ENCODE data around the gene MEGF8. TPM values are rescaled to one million over a fixed set of nuclear protein-coding genes. Genes with fewer than 3 reads are reported as not detected.

Gene MEGF8
- total RNA-seq, 1 experiment from 2014 or later = 11.6 TPM

DNA sequence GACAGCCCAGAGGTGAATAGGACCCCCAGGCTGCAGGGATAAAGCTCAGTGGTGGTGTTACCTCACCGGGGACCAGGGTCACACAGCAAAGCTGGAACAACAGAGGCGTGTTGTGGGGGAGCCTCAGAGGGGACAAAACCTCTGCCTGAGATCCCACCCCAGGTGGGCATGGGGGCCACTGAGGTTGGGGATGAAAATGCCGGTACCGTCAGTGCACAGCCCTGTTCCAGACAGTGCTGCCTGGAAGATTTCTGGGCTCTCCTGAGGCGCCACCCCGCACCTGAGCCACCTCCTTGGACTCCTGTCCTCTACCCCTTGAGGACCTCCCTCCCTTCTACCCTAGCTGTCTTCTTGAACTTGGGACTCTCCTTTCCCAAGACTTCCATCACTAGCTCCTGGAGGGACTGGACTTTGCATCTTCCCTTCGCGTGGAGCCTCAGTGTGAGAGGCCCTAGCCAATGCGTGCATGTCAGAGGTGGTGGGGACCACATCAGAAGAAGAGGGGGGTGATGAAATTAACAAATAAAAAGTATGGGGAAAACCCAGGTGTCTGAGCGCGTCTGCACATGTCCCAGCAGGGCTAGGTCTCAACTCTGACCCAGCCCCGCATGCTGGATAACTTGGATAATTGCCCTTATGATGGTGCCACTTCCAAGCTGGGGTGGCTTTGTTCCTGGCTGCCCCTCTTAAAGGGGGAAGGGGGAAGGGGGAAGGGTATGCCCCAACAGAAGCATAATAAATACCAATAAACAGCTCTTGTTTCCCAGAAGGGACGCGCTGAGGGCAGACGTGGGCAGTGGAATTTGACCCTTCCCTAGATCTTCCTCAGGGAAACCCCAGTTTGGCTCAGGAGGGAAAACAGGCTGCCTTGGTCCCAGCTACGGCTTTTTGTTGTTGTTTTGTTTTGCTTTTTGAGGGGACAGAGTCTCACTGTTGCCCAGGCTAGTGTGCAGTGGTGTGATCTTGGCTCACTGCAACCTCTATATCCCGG, 53.1 kb downstream of the MEGF8 start:
- no peak for DNase-seq (ENCODE audit: low read depth)

DNA sequence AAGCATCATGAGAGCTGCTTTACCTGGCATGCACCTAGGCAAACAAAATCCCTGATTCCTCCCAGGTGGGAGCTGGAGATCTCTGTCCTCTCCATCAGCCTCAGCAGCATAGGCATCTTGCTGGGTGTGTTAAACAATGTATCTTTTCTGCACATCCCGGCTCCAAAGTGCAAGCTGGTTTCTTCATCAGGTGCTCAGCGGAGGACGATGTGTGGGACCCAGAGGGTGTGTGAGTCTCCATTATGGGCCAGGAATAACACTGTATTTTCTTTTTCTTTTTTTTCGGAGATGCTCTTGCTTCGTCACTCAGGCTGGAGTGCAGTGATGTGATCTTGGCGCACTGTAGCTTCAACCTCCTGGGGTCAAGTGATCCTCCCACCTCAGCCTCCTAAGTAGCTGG, 54.7 kb downstream of the MEGF8 start:
- DNase-seq (ENCODE audit: low read depth) = no peak

DNA sequence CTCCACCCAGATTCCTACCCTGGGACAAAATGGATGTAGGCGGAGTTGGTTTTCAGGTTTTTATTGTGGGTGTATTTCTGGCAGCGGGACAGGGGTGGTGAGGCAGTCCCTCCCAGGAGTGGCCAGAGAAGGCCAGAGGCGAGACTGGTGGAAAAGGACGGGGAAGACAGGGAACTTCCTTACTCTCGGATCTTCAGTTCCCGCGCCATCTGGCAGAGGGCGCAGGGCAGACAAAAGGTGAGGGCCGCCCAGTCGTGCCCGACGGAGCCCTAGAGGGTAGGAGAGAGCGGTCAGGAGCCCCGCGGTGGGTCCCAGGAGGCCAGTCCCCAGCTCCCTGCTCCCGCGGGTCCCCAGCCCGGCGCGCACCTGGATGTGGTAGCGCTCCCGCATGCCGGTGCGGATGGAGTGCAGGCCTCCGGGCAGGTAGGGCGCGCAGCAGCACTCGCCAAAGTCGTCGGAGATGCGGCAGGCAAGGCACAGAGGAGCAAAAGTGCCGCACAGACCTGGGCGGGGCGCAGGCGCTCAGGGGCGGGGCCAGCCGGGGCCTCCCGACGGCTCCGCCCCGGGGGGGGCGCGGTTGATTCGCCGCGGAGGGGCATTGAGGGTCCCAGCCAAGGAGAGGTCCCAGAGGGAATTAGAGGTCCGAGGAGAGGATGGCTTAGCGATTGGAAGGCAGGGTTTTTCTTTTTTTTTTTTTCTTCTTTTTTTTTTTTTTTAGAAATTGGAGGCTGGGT, 61.7 kb downstream of the MEGF8 start:
- peak; percentile 81 for DNase-seq (ENCODE audit: low read depth)

DNA sequence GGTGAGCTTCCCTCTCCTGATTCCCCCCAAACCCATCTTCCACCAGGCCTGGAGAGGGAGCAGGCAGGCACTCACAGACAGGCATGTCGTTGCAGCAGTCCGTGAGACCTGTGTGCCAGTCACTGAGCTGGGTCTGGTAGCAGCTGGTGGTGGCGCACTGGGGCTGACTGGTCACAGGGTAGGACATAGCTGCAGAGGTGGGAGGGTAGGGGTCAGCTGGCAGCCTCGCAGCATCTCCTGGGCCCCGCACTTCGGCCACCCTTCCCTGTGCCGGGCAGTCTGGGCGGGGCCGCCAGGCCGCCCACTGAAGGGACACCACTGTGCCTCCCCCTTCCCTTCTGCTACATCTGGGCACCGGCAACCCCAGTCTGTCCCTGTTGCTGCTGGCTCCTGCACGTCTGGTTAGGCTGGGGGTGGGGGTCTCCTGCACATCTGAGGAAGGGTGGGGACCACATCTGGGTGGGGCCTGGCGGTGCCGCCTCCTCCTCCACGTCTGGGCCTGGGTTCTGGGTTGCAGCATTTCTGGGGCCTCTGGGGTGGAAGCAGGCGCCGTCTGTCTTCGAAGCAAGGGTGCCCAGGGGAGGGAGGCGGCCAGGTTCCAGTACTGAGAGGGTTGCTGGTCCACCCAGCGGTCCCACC, 63.5 kb downstream of the MEGF8 start:
- DNase-seq (ENCODE audit: low read depth) = no peak

DNA sequence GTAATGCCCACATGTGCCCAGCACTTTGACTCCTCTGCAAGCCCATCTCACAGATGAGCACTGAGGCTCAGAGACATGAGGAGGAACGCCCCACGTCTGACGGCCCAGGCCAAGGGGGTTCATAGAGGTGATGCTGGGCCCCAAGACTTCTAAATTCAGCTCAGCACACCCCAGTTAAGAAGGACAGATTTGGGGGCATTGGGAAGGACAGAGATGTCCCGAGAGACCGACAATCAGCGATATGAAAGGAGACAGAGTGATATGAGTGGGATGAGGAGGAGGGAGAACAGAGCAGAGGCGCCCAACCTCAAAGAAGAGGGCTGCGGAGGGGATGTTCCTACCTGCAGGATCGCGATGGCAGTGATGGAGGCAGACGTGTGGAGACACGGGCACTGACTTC, 64.5 kb downstream of the MEGF8 start, which contains the start of gene CNFN:
TSS of gene CNFN (minus strand) at position 399 of the 400 bp plus-strand sequence. CDS start 1,260 bp downstream, outside the sequence.
- DNase-seq (ENCODE audit: low read depth) = no peak

DNA sequence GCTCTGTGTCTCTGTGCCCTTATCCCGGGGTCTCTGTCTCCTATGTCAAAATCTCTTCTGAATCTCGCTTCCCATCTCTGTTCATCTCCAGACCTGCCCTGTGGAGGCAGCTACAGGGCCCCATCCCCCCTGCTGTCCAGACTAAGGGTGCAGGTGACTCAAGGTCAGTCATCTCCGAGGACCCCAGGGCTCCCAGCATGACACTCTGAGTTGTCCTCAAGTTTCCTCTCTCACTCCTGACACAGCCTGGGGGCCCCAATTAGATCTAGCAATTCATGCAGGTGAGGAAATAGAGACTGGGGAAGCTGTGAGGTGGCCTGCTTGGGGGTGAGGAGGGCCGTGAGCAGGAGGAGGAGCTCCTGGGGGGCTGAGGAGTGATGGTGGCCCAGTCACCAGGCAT, 66.7 kb downstream of the MEGF8 start:
- DNase-seq (ENCODE audit: low read depth) = no peak

DNA sequence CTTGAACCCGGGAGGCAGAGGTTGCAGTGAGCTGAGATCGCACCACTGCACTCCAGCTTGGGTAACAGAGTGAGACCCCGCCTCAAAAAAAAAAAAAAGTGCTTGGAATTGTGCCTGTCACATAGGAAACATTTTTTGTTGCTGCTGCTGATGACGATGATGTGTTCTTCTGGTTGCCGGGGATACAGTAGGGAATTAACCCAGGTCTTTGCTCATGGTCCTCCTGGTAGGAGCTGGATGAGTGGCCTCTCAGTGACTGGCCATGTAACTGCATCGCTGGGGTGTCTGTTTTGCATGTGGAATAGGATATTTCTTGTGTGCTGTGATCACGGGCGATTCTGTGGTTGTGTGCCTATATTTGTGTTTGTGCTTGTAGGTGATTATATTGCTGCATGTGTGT, 69.3 kb downstream of the MEGF8 start:
- no peak for DNase-seq (ENCODE audit: low read depth)

DNA sequence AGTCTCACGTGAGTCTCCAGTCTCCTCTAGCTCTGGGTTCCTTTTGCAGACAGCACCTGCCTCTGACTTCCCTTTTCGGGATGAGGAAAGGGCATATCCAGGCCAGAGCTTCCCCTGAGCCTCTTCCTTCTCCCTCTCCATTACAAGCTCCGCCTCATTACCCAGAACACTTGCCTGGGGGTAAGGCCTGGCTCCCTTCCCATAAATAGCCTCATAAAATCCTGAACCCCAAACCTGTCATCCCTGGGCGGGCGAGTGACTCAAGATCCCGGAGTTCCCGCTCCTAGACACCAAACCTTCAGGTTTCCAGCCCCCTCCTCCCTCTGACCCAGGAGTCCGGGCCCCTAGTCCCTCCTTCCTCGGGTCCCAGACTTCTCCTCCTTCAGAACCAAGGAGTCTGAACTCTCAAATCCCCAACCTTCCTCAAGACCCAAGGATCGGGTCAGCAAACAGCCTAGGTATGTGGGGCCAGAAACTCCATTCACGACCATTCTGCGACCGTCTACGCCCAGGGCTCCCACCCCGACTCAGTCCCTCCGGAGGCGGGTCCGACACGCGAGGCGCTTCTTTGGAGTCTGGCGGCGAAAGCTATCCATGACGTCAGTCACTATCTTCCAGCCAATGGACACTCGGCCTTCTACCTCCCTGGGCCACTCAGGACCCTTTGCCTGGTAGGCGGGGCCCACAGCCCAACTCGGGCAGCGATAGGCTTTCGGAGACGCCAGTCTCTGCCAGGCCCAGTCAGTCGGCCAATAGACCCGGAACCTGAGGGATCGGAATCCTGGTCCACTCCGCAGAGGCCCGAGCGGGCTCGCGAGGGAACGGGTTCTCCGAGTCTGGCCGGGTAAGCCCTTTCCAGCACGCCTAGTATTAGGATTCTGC, 71.2 kb downstream of the MEGF8 start:
- DNase-seq (ENCODE audit: low read depth) = peak; percentile 100

DNA sequence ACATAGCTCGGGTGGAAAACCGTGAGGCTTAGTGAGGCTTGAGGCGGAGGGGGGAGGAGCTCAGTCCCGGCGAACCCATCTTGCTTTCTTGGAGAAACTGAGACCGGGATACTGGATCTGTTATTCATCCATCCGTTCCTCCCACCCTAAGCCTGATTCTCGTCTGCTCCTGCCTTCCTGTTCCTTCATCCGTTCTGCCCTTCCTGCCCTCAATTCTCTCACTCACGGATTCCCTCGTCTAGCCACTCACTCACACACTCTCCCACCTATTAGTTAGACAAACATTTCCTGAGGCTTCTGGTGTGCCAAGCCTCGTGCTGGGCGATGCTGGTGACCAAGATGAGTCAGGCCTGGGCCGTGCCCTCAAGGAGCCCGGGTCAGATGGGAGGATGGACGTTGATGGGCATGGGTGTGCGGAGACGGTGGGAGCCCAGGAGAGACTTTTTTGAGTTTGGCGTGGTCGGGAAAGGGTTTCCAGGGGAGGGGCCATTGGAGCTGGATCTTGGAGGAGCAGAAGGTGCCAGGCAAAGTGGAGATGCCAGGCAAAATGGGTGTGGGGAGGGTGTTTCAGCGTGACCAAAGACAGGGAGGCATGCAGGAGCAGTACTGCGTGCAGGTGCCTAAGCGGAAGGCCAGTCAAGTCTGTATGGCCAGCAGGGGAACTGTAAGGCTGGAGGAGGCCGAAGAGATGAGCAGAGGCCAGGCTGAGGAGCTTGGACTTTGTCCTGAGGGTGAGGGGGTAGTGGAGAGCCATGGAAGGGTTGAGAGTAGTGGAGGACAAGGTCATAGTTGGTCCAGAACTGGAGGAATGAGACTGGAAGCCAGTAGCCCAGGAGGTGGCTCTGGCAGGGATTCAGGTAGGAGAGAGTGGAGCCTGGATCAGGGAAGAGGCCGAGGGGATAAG, 72.1 kb downstream of the MEGF8 start:
- no peak for DNase-seq (ENCODE audit: low read depth)

DNA sequence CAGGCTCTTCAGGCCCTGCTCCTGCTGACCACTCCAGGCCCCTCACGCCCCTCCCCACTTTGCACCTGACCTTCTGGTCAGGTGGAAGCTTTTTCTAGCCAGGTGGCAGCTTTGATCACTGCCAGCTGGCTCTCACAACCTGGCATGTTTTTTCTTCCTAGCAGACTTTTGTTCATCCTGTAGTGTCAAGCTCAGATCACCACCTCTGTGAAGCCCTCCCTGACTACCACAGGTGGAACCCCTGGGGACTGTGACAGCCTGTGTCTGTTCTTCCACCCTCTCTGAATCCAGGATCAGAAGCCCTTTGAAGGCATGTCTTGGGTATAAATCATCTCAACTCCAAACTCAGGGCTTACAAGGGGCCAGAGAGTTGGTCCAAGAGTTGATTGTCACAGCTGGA, 75.0 kb downstream of the MEGF8 start:
- DNase-seq (ENCODE audit: low read depth) = no peak

DNA sequence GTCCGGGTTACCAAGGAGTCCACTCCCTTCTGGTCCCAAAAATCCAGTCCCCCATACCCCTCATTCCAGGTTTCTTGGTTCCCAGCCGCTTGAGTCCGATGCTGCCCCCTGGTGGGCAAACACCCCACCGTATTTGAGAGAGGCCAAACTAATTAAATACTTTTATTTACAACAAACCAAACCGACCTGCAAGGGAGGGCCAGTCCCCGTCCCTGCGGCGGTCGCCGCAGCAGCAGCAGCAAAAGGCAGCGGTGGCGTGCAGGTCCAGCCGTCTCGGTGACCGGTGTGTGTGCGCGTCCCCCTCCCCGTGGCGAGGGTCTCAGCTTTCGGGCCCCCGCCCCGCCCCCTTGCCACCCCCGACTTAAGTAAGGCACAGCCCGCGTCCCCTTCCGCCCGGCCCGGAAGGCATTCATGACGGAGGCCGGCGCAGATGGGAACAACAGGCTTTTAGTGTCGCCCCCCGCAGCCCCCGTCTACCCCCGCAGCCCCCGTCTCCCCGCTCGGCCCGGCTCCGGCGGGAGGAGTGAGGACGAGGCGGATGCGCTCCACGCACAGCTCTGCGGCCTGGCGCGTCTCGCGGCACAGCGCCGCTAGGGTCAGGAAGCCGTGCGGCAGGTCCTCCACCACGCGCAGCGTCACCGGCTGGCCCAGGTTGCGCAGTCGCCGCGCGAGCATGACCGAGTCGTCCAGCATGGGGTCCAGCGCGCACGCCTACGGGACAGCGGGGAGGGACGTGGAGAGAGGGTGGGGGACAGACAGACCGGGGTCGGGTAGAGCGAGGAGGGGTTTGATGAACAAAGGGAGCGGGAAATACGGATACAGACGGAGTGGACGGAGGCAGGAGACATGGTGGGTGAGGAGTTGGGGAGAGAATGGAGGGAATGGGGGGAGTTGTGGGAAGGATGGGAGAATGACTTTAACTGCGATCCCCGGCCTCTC, 76.2 kb downstream of the MEGF8 start:
- peak; percentile 80 for DNase-seq (ENCODE audit: low read depth)

DNA sequence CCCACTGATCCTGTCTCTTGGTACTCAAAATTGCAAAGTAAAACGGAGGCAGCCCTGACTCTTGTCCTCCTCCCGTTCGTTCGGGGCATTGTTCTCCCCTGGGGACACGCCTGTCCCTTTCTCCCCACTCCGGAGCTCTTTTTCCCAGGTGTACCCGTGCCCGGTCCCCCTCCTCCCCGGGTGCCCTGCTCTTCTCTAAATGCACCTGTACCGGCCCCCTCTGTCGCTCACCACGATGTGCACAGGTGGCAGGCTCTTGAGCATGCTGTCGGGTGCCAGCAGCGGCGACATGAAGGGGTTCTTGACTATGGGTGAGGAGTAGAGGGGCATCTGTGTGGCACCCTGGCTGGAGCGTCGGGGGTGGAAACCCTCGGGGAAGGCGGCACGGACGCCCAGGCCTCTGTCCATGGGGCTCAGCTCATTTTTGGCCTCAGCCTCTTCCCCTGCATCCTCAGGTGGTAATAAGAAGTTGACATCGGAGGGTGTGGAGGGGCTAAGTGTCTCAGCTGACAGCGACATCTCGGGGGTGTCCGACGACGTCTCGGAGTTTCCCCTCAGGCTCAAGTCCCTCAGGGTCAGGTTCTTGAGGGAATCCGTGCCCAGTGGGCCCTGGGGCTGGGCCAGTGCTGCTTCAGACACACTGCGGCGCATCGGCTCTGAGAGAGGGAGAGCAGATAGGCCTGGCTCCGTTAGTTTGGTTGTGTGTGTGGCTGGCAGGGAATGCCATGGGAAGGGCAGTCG, 77.1 kb downstream of the MEGF8 start:
- DNase-seq (ENCODE audit: low read depth) = no peak

DNA sequence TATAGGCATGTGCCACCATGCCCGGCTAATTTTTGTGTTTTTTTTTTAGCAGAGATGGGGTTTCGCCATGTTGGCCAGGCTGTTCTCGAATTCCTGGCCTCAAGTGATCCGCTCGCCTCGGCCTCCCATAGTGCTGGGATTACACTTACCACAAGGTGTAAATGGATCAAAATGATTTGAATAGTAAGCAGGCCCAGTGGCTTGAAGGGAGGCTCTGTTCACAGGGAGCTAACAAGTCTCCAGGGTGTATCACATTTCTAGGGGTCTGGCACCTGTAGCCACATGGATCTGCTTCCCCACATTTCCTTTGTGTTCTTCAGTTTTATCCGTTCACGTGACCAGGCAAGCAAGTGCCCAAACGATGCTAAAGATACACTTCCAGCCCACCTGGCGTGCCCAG, 78.2 kb downstream of the MEGF8 start:
- no peak for DNase-seq (ENCODE audit: low read depth)

DNA sequence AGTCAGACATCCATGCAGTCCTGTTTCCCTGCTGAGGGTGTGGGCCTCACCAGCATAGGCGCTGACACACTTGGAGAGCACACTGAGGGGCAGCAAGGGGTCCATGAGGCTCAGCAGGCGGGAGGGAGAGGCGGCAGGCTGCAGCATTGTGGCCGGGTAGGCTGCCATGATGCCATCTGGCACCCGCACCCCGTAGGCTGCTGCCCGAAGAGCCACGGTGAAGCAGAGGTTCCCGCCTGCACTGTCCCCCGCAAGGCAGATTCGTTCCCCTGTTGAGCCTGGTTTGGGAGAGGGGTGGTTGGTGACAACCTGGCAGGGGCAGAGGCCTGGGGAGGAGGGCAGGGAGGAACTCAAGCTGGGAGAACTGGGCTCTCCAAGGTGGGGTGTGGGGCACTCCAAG, 80.7 kb downstream of the MEGF8 start:
- DNase-seq (ENCODE audit: low read depth) = no peak

DNA sequence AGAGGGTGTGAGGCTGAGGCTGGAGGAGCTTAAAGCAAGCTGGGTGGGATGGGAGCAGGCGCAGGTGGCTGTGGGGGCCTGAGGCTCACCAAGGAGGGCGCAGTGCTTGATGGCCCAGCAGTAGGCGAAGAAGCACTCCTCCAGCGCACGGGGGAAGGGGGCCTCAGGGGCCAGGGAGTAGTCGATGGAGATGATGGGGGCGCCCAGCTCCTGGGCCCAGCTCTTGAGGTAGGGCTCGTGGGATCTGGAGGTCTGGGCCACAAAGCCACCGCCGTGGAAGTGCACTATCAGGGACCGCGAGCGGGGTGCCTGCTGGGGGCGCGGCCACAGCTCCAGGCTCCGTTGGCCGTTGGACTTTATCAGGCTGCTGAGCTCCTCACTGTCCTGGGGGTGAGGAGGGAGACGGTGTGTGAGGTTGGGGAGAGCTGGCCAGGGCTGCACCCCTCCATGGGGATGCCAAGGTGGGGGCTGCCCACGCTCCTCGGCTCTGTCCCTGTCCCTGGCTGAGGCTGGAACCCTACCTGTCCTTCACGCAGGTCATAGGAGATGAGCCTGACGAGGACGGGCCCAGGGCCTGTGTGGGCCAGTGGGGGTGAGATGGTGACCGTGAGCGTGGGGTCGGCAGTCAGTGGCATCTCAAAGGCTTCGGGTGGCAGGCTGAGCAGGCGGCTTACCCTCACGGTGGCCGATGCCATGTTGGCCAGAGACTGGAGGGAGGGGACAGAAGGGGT, 81.8 kb downstream of the MEGF8 start:
- DNase-seq (ENCODE audit: low read depth) = no peak

DNA sequence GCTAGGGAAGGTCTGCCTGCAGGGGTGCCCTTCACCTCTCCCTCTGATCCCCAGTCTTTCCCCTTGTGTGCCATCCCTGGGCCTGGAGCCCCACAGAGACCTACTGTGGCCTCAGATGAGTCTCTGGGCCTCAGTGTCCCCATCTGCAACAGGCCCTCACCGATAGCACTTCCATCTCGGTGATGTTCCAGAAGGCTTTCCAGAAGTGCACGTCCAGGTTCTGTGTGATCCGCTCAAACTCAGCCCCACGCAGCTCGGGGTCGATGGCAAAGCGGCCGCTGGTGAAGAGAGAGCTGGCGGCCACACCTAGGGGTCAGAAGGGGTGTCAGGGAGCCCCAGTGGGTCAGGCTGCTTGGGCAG, 82.4 kb downstream of the MEGF8 start:
- DNase-seq (ENCODE audit: low read depth) = no peak

DNA sequence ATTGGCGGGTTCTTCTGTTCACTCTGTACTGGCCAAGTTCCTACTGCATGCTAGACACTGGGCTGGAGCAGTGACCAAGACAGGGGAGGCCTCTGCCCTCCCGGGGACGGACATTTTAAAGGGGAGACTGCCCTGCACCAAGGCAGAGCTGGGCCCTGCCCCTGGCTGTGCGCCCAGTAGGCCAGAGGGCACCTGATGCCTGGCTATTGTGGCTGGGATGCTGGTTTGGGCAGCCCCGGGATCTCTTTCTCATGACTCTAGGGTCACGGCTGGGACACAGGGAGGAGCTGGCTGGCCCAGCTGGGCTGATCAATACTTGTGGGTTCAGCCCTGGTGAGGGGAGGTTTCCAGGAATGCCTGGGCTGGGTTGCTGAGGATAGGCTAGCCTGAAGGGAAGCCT, 84.0 kb downstream of the MEGF8 start:
- no peak for DNase-seq (ENCODE audit: low read depth)

DNA sequence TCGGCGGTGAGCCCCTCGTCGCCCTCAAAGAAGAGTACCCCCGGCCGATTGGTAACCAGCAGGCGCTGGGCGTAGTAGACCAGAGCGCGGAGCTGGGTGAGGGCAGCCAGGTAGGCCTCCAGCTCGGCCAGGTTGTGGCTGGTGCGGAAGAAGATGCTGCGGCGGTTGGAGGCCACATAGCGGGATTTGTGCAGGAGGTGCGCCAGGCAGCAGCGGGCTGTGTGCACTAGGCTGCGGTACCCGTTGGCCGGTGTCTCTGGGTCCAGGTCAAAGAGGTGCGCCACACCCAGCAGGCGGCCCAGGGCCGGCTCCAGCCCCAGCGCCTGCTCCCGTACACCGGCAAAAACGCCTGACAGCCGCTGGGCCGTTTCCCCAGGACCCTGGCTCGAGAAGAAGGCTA, 84.9 kb downstream of the MEGF8 start:
- no peak for DNase-seq (ENCODE audit: low read depth)

Data from Daoy (cell line).